Measurements from ENCODE around the gene CD1E. TPM values are rescaled to one million over a fixed set of nuclear protein-coding genes. Genes with fewer than 3 reads are reported as not detected.

The CD1E gene
- polyA plus RNA-seq, 1 of the 3 experiments (the other 2 are of a cell fraction), result not detected

DNA sequence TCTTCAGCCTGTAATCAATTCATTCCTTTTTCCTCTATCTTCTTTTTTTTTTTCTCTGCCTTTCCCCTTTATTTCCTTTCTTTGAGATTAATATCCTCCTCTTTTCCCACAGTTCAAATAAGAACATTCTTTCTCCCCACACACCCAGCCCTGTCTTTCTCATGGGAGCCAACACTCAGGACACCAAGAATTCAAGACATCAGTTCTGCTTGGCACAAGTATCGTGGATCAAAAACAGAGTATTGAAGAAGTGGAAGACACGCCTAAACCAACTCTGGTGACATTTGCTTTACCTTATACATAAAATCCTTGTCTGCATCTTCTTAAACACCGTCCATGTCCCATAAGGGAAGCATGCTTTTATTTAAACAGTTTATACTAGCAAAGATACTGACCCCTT is 2.9 kb downstream of the CD1E start:
- no peak for DNase-seq
- no peaks in the 10 kb centered on the region for H3F3A ChIP-seq (replicated peaks; ENCODE audit: insufficient read depth)
- H3K9me2 ChIP-seq, result no peaks in the 10 kb centered on the region
- no peak overlapping the region for H2AFZ ChIP-seq (ENCODE audit: low read depth)
- no peak for TF ChIP-seq NRF1 (IDR thresholded peaks at IDR 0.05; ENCODE audit: low read depth, low read length)
- TF ChIP-seq ELF1 (IDR thresholded peaks at IDR 0.05), result no peak
- TF ChIP-seq RXRA (IDR thresholded peaks at IDR 0.05; ENCODE audit: borderline replicate concordance, low read depth), result no peak
- no peak for TF ChIP-seq MXI1 (IDR thresholded peaks at IDR 0.05; ENCODE audit: low read depth, low read length)
- TF ChIP-seq RFX5 (IDR thresholded peaks at IDR 0.05; ENCODE audit: low read length), result no peak
- TF ChIP-seq, protein P1, sequence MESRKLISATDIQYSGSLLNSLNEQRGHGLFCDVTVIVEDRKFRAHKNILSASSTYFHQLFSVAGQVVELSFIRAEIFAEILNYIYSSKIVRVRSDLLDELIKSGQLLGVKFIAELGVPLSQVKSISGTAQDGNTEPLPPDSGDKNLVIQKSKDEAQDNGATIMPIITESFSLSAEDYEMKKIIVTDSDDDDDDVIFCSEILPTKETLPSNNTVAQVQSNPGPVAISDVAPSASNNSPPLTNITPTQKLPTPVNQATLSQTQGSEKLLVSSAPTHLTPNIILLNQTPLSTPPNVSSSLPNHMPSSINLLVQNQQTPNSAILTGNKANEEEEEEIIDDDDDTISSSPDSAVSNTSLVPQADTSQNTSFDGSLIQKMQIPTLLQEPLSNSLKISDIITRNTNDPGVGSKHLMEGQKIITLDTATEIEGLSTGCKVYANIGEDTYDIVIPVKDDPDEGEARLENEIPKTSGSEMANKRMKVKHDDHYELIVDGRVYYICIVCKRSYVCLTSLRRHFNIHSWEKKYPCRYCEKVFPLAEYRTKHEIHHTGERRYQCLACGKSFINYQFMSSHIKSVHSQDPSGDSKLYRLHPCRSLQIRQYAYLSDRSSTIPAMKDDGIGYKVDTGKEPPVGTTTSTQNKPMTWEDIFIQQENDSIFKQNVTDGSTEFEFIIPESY (IDR thresholded peaks at IDR 0.05; ENCODE audit: borderline replicate concordance, low read depth), result no peak
- H3K9ac ChIP-seq, result no peak overlapping the region
- H3K4me2 ChIP-seq, result no peak overlapping the region
- H3K27me3 ChIP-seq (ENCODE audit: insufficient read depth), result no peaks in the 10 kb centered on the region
- POLR2A ChIA-PET, result no interaction called here
- H4K20me1 ChIP-seq (ENCODE audit: insufficient read depth), result no peaks in the 10 kb centered on the region
- 0% methylated on average over 3 of the region's 3 CpGs for whole genome bisulfite sequencing (ENCODE audit: low lambda C conversion rate)
- no peaks in the 10 kb centered on the region for H3K4me1 ChIP-seq (ENCODE audit: control insufficient read depth in 1 of 2, insufficient read depth in 2 of 2, low read depth in 1 of 2, low read length in 1 of 2)
- no peaks in the 10 kb centered on the region for H3K36me3 ChIP-seq (replicated peaks in 1 of 2; ENCODE audit: control insufficient read depth in 1 of 2, insufficient read depth in 2 of 2, low read length in 1 of 2)
- CTCF ChIA-PET, result no interaction called here
- H3K4me3 ChIP-seq (ENCODE audit: low read depth in 2 of 2, low read length in 1 of 2), result no peak overlapping the region
- no peaks in the 10 kb centered on the region for H3K79me2 ChIP-seq (ENCODE audit: insufficient read depth)
- no peaks in the 10 kb centered on the region for H3K9me3 ChIP-seq
- H3K27ac ChIP-seq (ENCODE audit: low read depth in 2 of 2, low read length in 1 of 2), result no peak overlapping the region

DNA sequence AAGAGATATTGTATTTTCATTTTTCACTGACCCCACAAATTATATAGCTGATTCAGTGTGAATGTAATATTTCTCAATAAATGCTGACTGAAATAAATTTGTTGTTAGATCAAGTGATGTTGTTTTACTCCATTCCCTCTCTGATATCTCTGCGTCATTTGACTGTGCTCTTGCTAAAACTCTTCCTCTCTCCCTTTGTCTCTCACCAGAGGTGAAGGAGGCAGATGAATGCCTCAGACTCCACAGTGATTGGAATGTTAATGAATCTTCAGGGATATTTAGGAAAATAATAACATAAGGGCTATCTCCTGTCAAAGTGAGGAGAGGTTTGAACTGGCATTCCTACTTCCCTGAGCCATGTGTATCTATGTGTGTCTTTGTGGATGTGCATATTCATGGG is 3.7 kb downstream of the CD1E start:
- H3K79me2 ChIP-seq (ENCODE audit: insufficient read depth), result no peaks in the 10 kb centered on the region
- H3K27me3 ChIP-seq (ENCODE audit: insufficient read depth), result no peaks in the 10 kb centered on the region
- no peak overlapping the region for H3K27ac ChIP-seq (ENCODE audit: low read depth in 2 of 2, low read length in 1 of 2)
- H3K9me2 ChIP-seq, result no peaks in the 10 kb centered on the region
- DNase-seq, result no peak
- 9% methylated on average over 1 of the region's 1 CpG for WGBS (ENCODE audit: low lambda C conversion rate)
- POLR2A ChIA-PET, result no interaction called here
- no peaks in the 10 kb centered on the region for H3F3A ChIP-seq (replicated peaks; ENCODE audit: insufficient read depth)
- no peaks in the 10 kb centered on the region for H4K20me1 ChIP-seq (ENCODE audit: insufficient read depth)
- H3K9me3 ChIP-seq, result no peaks in the 10 kb centered on the region
- H3K4me1 ChIP-seq (ENCODE audit: control insufficient read depth in 1 of 2, insufficient read depth in 2 of 2, low read depth in 1 of 2, low read length in 1 of 2), result no peaks in the 10 kb centered on the region
- no peak overlapping the region for H3K9ac ChIP-seq
- H3K4me3 ChIP-seq (ENCODE audit: low read depth in 2 of 2, low read length in 1 of 2), result no peak overlapping the region
- H3K4me2 ChIP-seq, result no peak overlapping the region
- no peaks in the 10 kb centered on the region for H3K36me3 ChIP-seq (replicated peaks in 1 of 2; ENCODE audit: control insufficient read depth in 1 of 2, insufficient read depth in 2 of 2, low read length in 1 of 2)
- TF ChIP-seq, protein P2, sequence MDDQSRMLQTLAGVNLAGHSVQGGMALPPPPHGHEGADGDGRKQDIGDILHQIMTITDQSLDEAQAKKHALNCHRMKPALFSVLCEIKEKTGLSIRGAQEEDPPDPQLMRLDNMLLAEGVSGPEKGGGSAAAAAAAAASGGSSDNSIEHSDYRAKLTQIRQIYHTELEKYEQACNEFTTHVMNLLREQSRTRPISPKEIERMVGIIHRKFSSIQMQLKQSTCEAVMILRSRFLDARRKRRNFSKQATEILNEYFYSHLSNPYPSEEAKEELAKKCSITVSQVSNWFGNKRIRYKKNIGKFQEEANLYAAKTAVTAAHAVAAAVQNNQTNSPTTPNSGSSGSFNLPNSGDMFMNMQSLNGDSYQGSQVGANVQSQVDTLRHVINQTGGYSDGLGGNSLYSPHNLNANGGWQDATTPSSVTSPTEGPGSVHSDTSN (IDR thresholded peaks at IDR 0.05), result no peak
- TF ChIP-seq, protein P3, sequence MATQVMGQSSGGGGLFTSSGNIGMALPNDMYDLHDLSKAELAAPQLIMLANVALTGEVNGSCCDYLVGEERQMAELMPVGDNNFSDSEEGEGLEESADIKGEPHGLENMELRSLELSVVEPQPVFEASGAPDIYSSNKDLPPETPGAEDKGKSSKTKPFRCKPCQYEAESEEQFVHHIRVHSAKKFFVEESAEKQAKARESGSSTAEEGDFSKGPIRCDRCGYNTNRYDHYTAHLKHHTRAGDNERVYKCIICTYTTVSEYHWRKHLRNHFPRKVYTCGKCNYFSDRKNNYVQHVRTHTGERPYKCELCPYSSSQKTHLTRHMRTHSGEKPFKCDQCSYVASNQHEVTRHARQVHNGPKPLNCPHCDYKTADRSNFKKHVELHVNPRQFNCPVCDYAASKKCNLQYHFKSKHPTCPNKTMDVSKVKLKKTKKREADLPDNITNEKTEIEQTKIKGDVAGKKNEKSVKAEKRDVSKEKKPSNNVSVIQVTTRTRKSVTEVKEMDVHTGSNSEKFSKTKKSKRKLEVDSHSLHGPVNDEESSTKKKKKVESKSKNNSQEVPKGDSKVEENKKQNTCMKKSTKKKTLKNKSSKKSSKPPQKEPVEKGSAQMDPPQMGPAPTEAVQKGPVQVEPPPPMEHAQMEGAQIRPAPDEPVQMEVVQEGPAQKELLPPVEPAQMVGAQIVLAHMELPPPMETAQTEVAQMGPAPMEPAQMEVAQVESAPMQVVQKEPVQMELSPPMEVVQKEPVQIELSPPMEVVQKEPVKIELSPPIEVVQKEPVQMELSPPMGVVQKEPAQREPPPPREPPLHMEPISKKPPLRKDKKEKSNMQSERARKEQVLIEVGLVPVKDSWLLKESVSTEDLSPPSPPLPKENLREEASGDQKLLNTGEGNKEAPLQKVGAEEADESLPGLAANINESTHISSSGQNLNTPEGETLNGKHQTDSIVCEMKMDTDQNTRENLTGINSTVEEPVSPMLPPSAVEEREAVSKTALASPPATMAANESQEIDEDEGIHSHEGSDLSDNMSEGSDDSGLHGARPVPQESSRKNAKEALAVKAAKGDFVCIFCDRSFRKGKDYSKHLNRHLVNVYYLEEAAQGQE (IDR thresholded peaks at IDR 0.05; ENCODE audit: low read depth, low read length), result no peak
- TF ChIP-seq FOSL2 (IDR thresholded peaks at IDR 0.05; ENCODE audit: borderline replicate concordance, low read depth) (no peak), EP300 (IDR thresholded peaks at IDR 0.05; ENCODE audit: borderline replicate concordance in 1 of 2, low read depth in 1 of 2, low read length in 1 of 2) (no peak), ELF1 (IDR thresholded peaks at IDR 0.05) (no peak), RXRA (IDR thresholded peaks at IDR 0.05; ENCODE audit: borderline replicate concordance, low read depth) (no peak), RCOR1 (IDR thresholded peaks at IDR 0.05; ENCODE audit: low read length) (no peak), TEAD4 (IDR thresholded peaks at IDR 0.05; ENCODE audit: borderline replicate concordance, insufficient read depth) (no peak), SIN3A (IDR thresholded peaks at IDR 0.05; ENCODE audit: borderline replicate concordance, low read depth, low read length) (no peak), YY1 (IDR thresholded peaks at IDR 0.05; ENCODE audit: low read depth) (no peak), MEF2A (IDR thresholded peaks at IDR 0.05; ENCODE audit: borderline replicate concordance, low read depth) (no peak), GATA2 (CRISPR knock-in tag; IDR thresholded peaks at IDR 0.05) (no peak), POLR2AphosphoS5 (IDR thresholded peaks at IDR 0.05; ENCODE audit: low read depth, low read length) (no peak), GABPA (IDR thresholded peaks at IDR 0.05; ENCODE audit: low read depth) (no peak), MXI1 (IDR thresholded peaks at IDR 0.05; ENCODE audit: low read depth, low read length) (no peak)
- TF ChIP-seq, protein P1 (IDR thresholded peaks at IDR 0.05; ENCODE audit: borderline replicate concordance, low read depth), result no peak
- CTCF ChIA-PET, result no interaction called here
- no peak overlapping the region for H2AFZ ChIP-seq (ENCODE audit: low read depth)
